Loucy (cell line): ENCODE results near the gene PDZRN3.

Source experiments
- CTCF ChIP-seq: fragments of 200-600 bp; sonication (generic); conservative IDR thresholded peaks from 2 replicates; pipeline ENCODE4 v1.5.1; 2014; ENCODE audit warnings: mild to moderate bottlenecking, antibody characterized with exemption, low read length
- EZH2phosphoT487 ChIP-seq: fragments of 200-600 bp; IDR thresholded peaks from 2 replicates; pipeline ENCODE4 v1.6.1; 2018; ENCODE audit warnings: antibody characterized with exemption, mild to moderate bottlenecking, moderate library complexity, borderline replicate concordance

GRCh38 chr3:73471986-73472787, 152.6 kb downstream of the PDZRN3 start:
- TF ChIP-seq CTCF: no peak
- no peak for TF ChIP-seq EZH2phosphoT487
